ENCODE data around the gene ZBTB3. TPM values are rescaled to one million over a fixed set of nuclear protein-coding genes. Genes with fewer than 3 reads are reported as not detected.

The ZBTB3 gene
- total and polyA plus RNA-seq, 2 of the 13 experiments (the other 11 are each of a cell fraction or from before 2014, with no cell fraction given): 3.4 to 5.2 TPM

DNA sequence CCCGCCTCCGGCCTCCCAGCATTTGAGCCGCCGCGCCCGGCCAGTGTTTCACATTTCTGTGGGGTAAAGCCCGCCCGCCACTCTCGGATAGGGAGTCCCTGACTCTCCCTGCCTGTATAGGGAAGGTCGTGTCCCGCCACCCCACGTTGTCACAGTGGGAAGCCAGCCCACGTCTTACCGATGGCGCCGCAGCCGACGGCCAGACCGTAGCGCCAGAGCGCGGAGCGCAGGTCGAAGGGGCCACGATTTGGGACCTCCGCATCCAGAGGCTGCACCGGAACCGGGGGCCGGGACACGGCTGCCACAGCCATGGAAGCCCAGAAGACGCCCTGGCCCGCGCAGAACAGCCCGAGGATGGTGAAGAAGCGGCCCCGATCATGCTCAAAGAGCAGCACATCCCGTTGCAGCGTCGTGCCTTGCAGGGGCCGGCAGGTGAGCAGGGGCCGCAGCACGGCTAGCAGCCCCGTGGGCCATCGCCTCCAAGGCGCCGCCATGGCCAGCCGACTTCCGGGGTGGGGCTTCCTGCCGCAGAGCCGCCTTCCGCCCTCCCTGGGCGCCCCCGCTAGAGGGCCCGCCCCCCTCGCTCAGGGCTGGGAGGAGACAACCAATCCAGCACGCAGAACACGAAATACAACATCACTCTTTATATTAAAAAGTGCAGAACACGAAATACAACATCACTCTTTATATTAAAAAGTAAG is 37.7 kb upstream of the ZBTB3 start, which contains the start of gene TMEM223:
Gene TMEM223, minus strand, starts transcription at position 506 of the 701 bp plus-strand sequence. Its CDS starts 12 bp downstream, at position 494.
- intact Hi-C loops (cut with micrococcal nuclease; ENCODE audit: unreplicated experiment): no loop called here
- DNase-seq (ENCODE audit: low spot score) (peak; percentile 68), ATAC-seq (peak; percentile 85), FAIRE-seq (peak; percentile 61)
- in situ Hi-C loops (cut with HindIII; ENCODE audit: extremely low pct_ligation_motif_present, low pct_unique_long_range_greater_than_20kb): no loop called here
- Histone ChIP-seq H4K20me1 (ENCODE audit: insufficient read depth, low read length) (no peaks in the 10 kb centered on the region), H3K79me2 (ENCODE audit: insufficient read depth, low read length) (peaks cover 34% of the 10 kb centered on the region), H3K4me1 (ENCODE audit: insufficient read depth, low read length) (peaks cover 43% of the 10 kb centered on the region), H2AFZ (ENCODE audit: low read length) (no peak within 1 kb of the TSS), H3K9ac (ENCODE audit: insufficient read depth, low read depth, low read length) (peak within 1 kb of the TSS; percentile 91), H3K4me3 (replicated peaks in 1 of 3; ENCODE audit: insufficient read depth in 1 of 3, low read depth in 2 of 3, low read length in 3 of 3) (peak within 1 kb of the TSS; percentile 66 to 93 (median 92)), H3K9me3 (ENCODE audit: low read length) (no peaks in the 10 kb centered on the region), H3K27me3 (ENCODE audit: control insufficient read depth in 1 of 2, insufficient read depth in 2 of 2, low read length in 2 of 2) (no peaks in the 10 kb centered on the region; a peak in 1 of 5 replicates), H3K36me3 (replicated peaks in 1 of 2; ENCODE audit: control insufficient read depth in 1 of 2, insufficient read depth in 2 of 2, low read length in 2 of 2) (peaks cover 29 to 54% of the 10 kb centered on the region in 2 experiments), H3K4me2 (ENCODE audit: low read depth, low read length) (peak within 1 kb of the TSS; percentile 85), H3K27ac (ENCODE audit: extremely low read length, insufficient read depth, low read length) (peak within 1 kb of the TSS; percentile 63)
- BruUV-seq (replicated peaks): no TSS peak
- 1% methylated on average over 9 of the region's 58 CpGs for WGBS (ENCODE audit: low lambda C conversion rate)
- CTCF ChIA-PET (ENCODE audit: low intra/inter-chr PET ratio, low total read pairs): no interaction called here
- POLR2A ChIA-PET: interaction anchor here (1.0 to 9.1 kb wide), 10 partner anchors 14 to 65 kb away, joined by 3 to 201 read pairs (median 6); partner anchors contain the start of genes NXF1, STX5, TAF6L and WDR74
- TF ChIP-seq ZNF234 (CRISPR knock-in tag; conservative IDR thresholded peaks at IDR 0.05): 0 out of 2 replicates have a peak, but pooled peaks have one; percentile 69
- TF ChIP-seq ZNF446 (CRISPR knock-in tag; IDR thresholded peaks at IDR 0.05): peak; percentile 30; the same call in 1 of the 2 replicates
- TF ChIP-seq, protein P1, sequence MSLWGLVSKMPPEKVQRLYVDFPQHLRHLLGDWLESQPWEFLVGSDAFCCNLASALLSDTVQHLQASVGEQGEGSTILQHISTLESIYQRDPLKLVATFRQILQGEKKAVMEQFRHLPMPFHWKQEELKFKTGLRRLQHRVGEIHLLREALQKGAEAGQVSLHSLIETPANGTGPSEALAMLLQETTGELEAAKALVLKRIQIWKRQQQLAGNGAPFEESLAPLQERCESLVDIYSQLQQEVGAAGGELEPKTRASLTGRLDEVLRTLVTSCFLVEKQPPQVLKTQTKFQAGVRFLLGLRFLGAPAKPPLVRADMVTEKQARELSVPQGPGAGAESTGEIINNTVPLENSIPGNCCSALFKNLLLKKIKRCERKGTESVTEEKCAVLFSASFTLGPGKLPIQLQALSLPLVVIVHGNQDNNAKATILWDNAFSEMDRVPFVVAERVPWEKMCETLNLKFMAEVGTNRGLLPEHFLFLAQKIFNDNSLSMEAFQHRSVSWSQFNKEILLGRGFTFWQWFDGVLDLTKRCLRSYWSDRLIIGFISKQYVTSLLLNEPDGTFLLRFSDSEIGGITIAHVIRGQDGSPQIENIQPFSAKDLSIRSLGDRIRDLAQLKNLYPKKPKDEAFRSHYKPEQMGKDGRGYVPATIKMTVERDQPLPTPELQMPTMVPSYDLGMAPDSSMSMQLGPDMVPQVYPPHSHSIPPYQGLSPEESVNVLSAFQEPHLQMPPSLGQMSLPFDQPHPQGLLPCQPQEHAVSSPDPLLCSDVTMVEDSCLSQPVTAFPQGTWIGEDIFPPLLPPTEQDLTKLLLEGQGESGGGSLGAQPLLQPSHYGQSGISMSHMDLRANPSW (CRISPR knock-in tag; IDR thresholded peaks at IDR 0.05; ENCODE audit: borderline replicate concordance): no peak; the same call in 1 of the 2 replicates
- TF ChIP-seq SNAPC2 (CRISPR knock-in tag; IDR thresholded peaks at IDR 0.05): no peak
- TF ChIP-seq YEATS2 (CRISPR knock-in tag; IDR thresholded peaks at IDR 0.05; ENCODE audit: borderline replicate concordance): peak; percentile 67
- TF ChIP-seq ZNF124 (CRISPR knock-in tag; IDR thresholded peaks at IDR 0.05): peak; percentile 85; the same call in 1 of the 2 replicates
- TF ChIP-seq, protein P2, sequence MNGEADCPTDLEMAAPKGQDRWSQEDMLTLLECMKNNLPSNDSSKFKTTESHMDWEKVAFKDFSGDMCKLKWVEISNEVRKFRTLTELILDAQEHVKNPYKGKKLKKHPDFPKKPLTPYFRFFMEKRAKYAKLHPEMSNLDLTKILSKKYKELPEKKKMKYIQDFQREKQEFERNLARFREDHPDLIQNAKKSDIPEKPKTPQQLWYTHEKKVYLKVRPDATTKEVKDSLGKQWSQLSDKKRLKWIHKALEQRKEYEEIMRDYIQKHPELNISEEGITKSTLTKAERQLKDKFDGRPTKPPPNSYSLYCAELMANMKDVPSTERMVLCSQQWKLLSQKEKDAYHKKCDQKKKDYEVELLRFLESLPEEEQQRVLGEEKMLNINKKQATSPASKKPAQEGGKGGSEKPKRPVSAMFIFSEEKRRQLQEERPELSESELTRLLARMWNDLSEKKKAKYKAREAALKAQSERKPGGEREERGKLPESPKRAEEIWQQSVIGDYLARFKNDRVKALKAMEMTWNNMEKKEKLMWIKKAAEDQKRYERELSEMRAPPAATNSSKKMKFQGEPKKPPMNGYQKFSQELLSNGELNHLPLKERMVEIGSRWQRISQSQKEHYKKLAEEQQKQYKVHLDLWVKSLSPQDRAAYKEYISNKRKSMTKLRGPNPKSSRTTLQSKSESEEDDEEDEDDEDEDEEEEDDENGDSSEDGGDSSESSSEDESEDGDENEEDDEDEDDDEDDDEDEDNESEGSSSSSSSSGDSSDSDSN (CRISPR knock-in tag; IDR thresholded peaks at IDR 0.05): peak; percentile 87
- no peak for TF ChIP-seq ZNF629 (CRISPR knock-in tag; conservative IDR thresholded peaks at IDR 0.05)
- no peak for TF ChIP-seq MAF1 (CRISPR knock-in tag; IDR thresholded peaks at IDR 0.05; ENCODE audit: borderline replicate concordance)
- peak; percentile 68; the same call in 1 of the 2 replicates for TF ChIP-seq ZNF572 (CRISPR knock-in tag; IDR thresholded peaks at IDR 0.05)
- no peak for TF ChIP-seq TEAD2 (CRISPR knock-in tag; IDR thresholded peaks at IDR 0.05)
- TF ChIP-seq ZNF430 (CRISPR knock-in tag; IDR thresholded peaks at IDR 0.05): peak; percentile 55; the same call in 1 of the 2 replicates
- 0 out of 2 replicates have a peak, but pooled peaks have one; percentile 48 for TF ChIP-seq ZNF589 (CRISPR knock-in tag; conservative IDR thresholded peaks at IDR 0.05)
- no peak for TF ChIP-seq U2AF1 (optimal IDR thresholded peaks at IDR 0.05; ENCODE audit: low read depth, low read length)
- TF ChIP-seq, protein P3, sequence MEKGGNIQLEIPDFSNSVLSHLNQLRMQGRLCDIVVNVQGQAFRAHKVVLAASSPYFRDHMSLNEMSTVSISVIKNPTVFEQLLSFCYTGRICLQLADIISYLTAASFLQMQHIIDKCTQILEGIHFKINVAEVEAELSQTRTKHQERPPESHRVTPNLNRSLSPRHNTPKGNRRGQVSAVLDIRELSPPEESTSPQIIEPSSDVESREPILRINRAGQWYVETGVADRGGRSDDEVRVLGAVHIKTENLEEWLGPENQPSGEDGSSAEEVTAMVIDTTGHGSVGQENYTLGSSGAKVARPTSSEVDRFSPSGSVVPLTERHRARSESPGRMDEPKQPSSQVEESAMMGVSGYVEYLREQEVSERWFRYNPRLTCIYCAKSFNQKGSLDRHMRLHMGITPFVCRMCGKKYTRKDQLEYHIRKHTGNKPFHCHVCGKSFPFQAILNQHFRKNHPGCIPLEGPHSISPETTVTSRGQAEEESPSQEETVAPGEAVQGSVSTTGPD (CRISPR knock-in tag; IDR thresholded peaks at IDR 0.05): no peak
- TF ChIP-seq, protein P4, sequence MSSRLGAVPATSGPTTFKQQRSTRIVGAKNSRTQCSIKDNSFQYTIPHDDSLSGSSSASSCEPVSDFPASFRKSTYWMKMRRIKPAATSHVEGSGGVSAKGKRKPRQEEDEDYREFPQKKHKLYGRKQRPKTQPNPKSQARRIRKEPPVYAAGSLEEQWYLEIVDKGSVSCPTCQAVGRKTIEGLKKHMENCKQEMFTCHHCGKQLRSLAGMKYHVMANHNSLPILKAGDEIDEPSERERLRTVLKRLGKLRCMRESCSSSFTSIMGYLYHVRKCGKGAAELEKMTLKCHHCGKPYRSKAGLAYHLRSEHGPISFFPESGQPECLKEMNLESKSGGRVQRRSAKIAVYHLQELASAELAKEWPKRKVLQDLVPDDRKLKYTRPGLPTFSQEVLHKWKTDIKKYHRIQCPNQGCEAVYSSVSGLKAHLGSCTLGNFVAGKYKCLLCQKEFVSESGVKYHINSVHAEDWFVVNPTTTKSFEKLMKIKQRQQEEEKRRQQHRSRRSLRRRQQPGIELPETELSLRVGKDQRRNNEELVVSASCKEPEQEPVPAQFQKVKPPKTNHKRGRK (CRISPR knock-in tag; IDR thresholded peaks at IDR 0.05): no peak
